A549 (cell line): Measurements from ENCODE around the gene PPOX. TPM values are rescaled to one million over a fixed set of nuclear protein-coding genes. Genes with fewer than 3 reads are reported as not detected.

Source experiments
- ATAC-seq, 2 experiments: fragments of 200-7000 bp in 1 of 2; fragments of >200 bp in 1 of 2; cut with Nextera tagmentation in 1 of 2; cut with Tn5 transposase in 1 of 2; 3 replicates each; pipeline versions ENCODE4 v1.8.0 to v1.9.1; 2018 to 2020; ENCODE audit warnings: mild to moderate bottlenecking in 1 of 2, moderate library complexity in 1 of 2
- CTCF ChIA-PET: fragments of 300-600 bp; sonication (Branson Sonifier 250); formaldehyde crosslinking; extraction: SDS; loops from one replicate; lab custom pipeline; 2021; ENCODE audit warnings: antibody characterized with exemption, inconsistent platforms; lab: Yijun Ruan, JAX
- POLR2A ChIA-PET: fragments of 350-600 bp; formaldehyde crosslinking; extraction: SDS; loops from one replicate; lab custom pipeline; 2021; ENCODE audit warnings: antibody characterized with exemption, inconsistent platforms; lab: Yijun Ruan, JAX
- DNase-seq, 2 experiments: peaks; one replicate each; pipeline versions ENCODE4 v3.0.0 to v3.0.0-alpha.2; 2011 to 2016; ENCODE audit warnings: low read depth in 1 of 2, low spot score in 1 of 2
- FAIRE-seq: peaks from 2 replicates; lab custom pipeline; 2011; peaks lifted over from hg19 to GRCh38; lab: Jason Lieb, UNC
- H3K27ac ChIP-seq, 2 experiments: fragments of >200 bp; sonication (Bioruptor Twin); formaldehyde crosslinking; 3 replicates each; pipeline ENCODE4 v1.5.1; 2016 to 2017
- H3K4me1 ChIP-seq: fragments of >200 bp; sonication (Bioruptor Twin); formaldehyde crosslinking; 3 replicates; pipeline ENCODE4 v1.6.1; 2016
- H3K4me2 ChIP-seq: fragments of >200 bp; sonication (Bioruptor Twin); formaldehyde crosslinking; 3 replicates; pipeline ENCODE4 v1.6.1; 2016
- H3K4me3 ChIP-seq: fragments of >200 bp; sonication (Bioruptor Twin); formaldehyde crosslinking; 3 replicates; pipeline ENCODE4 v1.5.1; 2016
- H3K9me3 ChIP-seq: fragments of >200 bp; sonication (Bioruptor Twin); formaldehyde crosslinking; 3 replicates; pipeline ENCODE4 v1.6.1; 2016
- ATOH8 ChIP-seq: fragments of 250-450 bp; sonication (Bioruptor Pico); IDR thresholded peaks from 2 replicates; pipeline ENCODE4 v1.5.0; 2020; ENCODE audit warnings: low read depth, mild to moderate bottlenecking, moderate library complexity
- BCL3 ChIP-seq: fragments of >200 bp; sonication (Bioruptor Twin); formaldehyde crosslinking; IDR thresholded peaks from 3 replicates; pipeline ENCODE4 v1.6.1; 2016
- BHLHE40 ChIP-seq: IDR thresholded peaks from 2 replicates; pipeline ENCODE4 v1.6.1; 2012; ENCODE audit warnings: low read depth, low read length, inconsistent platforms
- CHD2 ChIP-seq: fragments of 150-350 bp; IDR thresholded peaks from 2 replicates; pipeline ENCODE4 v1.6.1; 2014; ENCODE audit warnings: low read length; ENCODE audit not compliant: partially characterized antibody
- E2F6 ChIP-seq: IDR thresholded peaks from 2 replicates; pipeline ENCODE4 v1.6.1; 2012; ENCODE audit warnings: low read depth, borderline replicate concordance
- EP300 ChIP-seq, 2 experiments: fragments of >200 bp; sonication (Bioruptor Twin); formaldehyde crosslinking; IDR thresholded peaks; 2 replicates in 1 of 2; 3 replicates in 1 of 2; pipeline ENCODE4 v1.6.1; 2016 to 2017
- FOXS1 ChIP-seq: fragments of 250-450 bp; sonication (Bioruptor Pico); IDR thresholded peaks from 2 replicates; pipeline ENCODE4 v1.5.0; 2020; ENCODE audit warnings: mild to moderate bottlenecking, moderate library complexity
- GATA3 ChIP-seq: IDR thresholded peaks from 2 replicates; pipeline ENCODE4 v1.6.1; 2012; ENCODE audit warnings: borderline replicate concordance
- HOXB13 ChIP-seq: fragments of 250-450 bp; sonication (Bioruptor Pico); IDR thresholded peaks from 2 replicates; pipeline ENCODE4 v1.5.0; 2020; ENCODE audit warnings: low read depth, mild to moderate bottlenecking, moderate library complexity
- JUN ChIP-seq, 2 experiments: fragments of >200 bp; sonication (Bioruptor Twin); formaldehyde crosslinking; IDR thresholded peaks; 2 replicates in 1 of 2; 3 replicates in 1 of 2; pipeline ENCODE4 v1.6.1; 2016 to 2017
- JUNB ChIP-seq: fragments of >200 bp; sonication (Bioruptor Twin); formaldehyde crosslinking; IDR thresholded peaks from 2 replicates; pipeline ENCODE4 v1.6.1; 2016
- KDM1A ChIP-seq: fragments of 200-600 bp; sonication (generic); IDR thresholded peaks from 2 replicates; pipeline ENCODE4 v1.6.1; 2016; ENCODE audit warnings: low read depth, mild to moderate bottlenecking
- KDM5A ChIP-seq: fragments of 200-600 bp; sonication (generic); IDR thresholded peaks from 2 replicates; pipeline ENCODE4 v1.6.1; 2016; ENCODE audit warnings: antibody characterized with exemption, mild to moderate bottlenecking
- MAFK ChIP-seq: fragments of 450-650 bp; IDR thresholded peaks from 2 replicates; pipeline ENCODE4 v1.6.1; 2014; ENCODE audit not compliant: partially characterized antibody
- MAZ ChIP-seq: fragments of 150-350 bp; IDR thresholded peaks from 2 replicates; pipeline ENCODE4 v1.6.1; 2014; ENCODE audit warnings: antibody characterized with exemption, low read depth, low read length, borderline replicate concordance
- MYC ChIP-seq: IDR thresholded peaks from 2 replicates; pipeline ENCODE4 v1.6.1; 2012; ENCODE audit warnings: mild to moderate bottlenecking, inconsistent platforms, low read length, improper control_type of control experiment, borderline replicate concordance
- NR3C1 ChIP-seq: fragments of >200 bp; sonication (Bioruptor Twin); formaldehyde crosslinking; IDR thresholded peaks from 3 replicates; pipeline ENCODE4 v1.6.1; 2017
- PHF8 ChIP-seq: fragments of 200-600 bp; sonication (generic); IDR thresholded peaks from 2 replicates; pipeline ENCODE4 v1.6.1; 2016; ENCODE audit warnings: low read depth, mild to moderate bottlenecking, antibody characterized with exemption, moderate library complexity, borderline replicate concordance
- POLR2A ChIP-seq: IDR thresholded peaks from 2 replicates; pipeline ENCODE4 v1.6.1; 2012; ENCODE audit warnings: mild to moderate bottlenecking, low read length
- POLR2AphosphoS2 ChIP-seq: conservative IDR thresholded peaks from 2 replicates; pipeline ENCODE4 v1.6.1; 2012; ENCODE audit warnings: low read length, improper control_type of control experiment, inconsistent platforms
- RFX5 ChIP-seq: fragments of 450-650 bp; IDR thresholded peaks from 2 replicates; pipeline ENCODE4 v1.7.1; 2014; ENCODE audit warnings: antibody characterized with exemption, mild to moderate bottlenecking, moderate library complexity
- TFCP2L1 ChIP-seq: fragments of 250-450 bp; sonication (Bioruptor Pico); IDR thresholded peaks from 2 replicates; pipeline ENCODE4 v1.5.0; 2021; ENCODE audit warnings: mild to moderate bottlenecking
- TP53 ChIP-seq: fragments of 250-450 bp; sonication (Bioruptor Pico); IDR thresholded peaks from 2 replicates; pipeline ENCODE4 v1.5.0; 2021; ENCODE audit warnings: mild to moderate bottlenecking, moderate library complexity
- USF2 ChIP-seq: fragments of 450-650 bp; IDR thresholded peaks from 2 replicates; pipeline ENCODE4 v1.6.1; 2014; ENCODE audit warnings: antibody characterized with exemption
- WGBS: methylation state at CpG from one replicate; pipeline ENCODE4 v1.1.6; 2017; ENCODE audit errors: missing lambda C conversion rate; 5-methylcytosine and 5-hydroxymethylcytosine counted together
- polyA plus RNA-seq, 4 experiments: library from polyadenylated mRNA; depleted of rRNA in 3 of 4; stranded (reverse); fragments of >200 nt; fragmentation: RNase III in 1 of 4; extraction: RNeasy Plus Mini Kit Qiagen cat#74134 plus additional on column Dnase treatment in 1 of 4; gene quantifications; 2 replicates in 3 of 4; 3 replicates in 1 of 4; pipeline ENCODE4 v1.2.3, GENCODE V29; 2011 to 2017
- TF ChIP-seq, protein P1 (sequence below): IDR thresholded peaks from 2 replicates; pipeline ENCODE4 v1.6.1; 2012
- TF ChIP-seq, protein P2 (sequence below): fragments of 250-450 bp; sonication (Bioruptor Pico); IDR thresholded peaks from 2 replicates; pipeline ENCODE4 v1.5.0; 2021; ENCODE audit warnings: mild to moderate bottlenecking, moderate library complexity, borderline replicate concordance

Gene PPOX
- polyA plus RNA-seq, 2 of the 4 experiments (the other 2 are of a cell fraction), result 13.8 to 14.1 TPM

DNA sequence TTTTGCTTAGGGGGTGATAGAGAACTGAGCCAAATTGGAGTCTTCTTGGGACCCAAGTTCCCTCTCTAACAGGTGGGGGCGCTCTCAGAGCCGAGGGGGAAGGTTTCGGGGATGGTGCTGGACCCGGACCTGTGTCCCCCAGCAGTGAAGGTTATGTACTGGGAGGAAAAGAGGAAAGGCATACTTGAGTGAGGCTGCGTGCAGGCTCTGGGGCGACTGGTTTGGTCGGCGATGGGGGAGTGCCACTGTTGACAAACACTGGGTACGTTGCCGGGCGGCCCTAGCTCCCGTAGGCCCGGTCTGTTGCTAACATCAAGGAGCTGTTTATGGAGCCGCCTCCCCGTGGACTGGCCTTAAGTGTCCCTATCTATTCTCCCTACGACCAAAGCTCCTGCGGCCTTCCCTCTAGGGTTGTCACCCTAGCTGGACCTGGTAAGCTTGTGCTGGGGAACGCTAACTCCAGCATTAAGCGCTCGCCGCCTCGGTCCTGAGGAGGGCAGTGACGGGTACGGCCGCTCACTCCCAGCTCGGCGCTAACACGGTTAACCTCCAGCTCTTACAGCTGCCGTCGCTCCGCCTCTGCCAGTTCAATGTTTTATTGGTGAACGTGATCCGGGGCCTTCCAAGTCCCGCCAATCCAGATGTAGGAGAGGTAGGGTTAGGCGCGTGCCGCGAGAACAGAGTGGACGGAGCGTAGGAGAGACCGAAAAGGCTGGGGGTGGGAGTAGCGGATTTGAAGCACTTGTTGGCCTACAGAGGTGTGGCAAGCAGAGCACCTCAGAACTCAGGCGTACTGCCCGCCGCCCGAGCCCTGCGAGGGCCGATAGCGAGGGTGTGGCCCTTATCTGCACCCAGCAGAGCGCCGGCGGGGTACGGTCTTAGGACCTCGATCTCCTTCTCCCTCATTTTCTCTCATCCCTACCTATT lies at the start of gene PPOX (continued):
- TF ChIP-seq KDM5A (peak; percentile 23; the same call in 1 of the 2 replicates), ATOH8 (CRISPR knock-in tag) (no peak), HOXB13 (0 out of 2 replicates have a peak, but pooled peaks have one; percentile 42), USF2 (peak; percentile 75), NR3C1 (no peak), CHD2 (peak; percentile 85), TFCP2L1 (peak; percentile 63; the same call in 1 of the 2 replicates), E2F6 (peak; percentile 80; the same call in 1 of the 2 replicates), TP53 (CRISPR knock-in tag) (no peak), GATA3 (peak; percentile 21; the same call in 1 of the 2 replicates), MAFK (no peak), KDM1A (no peak)

GRCh38 chr1:161117759-161118581 lies 48.3 kb upstream of the PPOX start, which contains the start of the genes NIT1 and PFDN2:
Gene NIT1, plus strand, starts transcription at chr1:161118105. Its CDS starts 72 bp downstream, at chr1:161118177.
Gene PFDN2, minus strand, starts transcription at chr1:161118037. Its CDS starts 11 bp downstream, at chr1:161118026.
- ATAC-seq (peak; percentile 83 to 88), DNase-seq (peak; percentile 85 to 88), FAIRE-seq (no peak)
- Histone ChIP-seq H3K9me3 (no peaks in the 10 kb centered on the region), H3K4me3 (peak within 1 kb of the TSS; percentile 83), H3K4me2 (peak within 1 kb of the TSS; percentile 91), H3K4me1 (peaks cover 55% of the 10 kb centered on the region), H3K27ac (peak within 1 kb of the TSS; percentile 87 to 97)
- ChIA-PET POLR2A (interaction anchor here (0.6 to 1.6 kb wide), 8 partner anchors 10 to 98 kb away, joined by 3 to 18 read pairs (median 4); partner anchors contain the start of genes DEDD, KLHDC9 and UFC1), CTCF (interaction anchor here (0.6 to 6.1 kb wide), 6 partner anchors 12 to 127 kb away, joined by 3 to 40 read pairs (median 3); partner anchors contain the start of gene KLHDC9)
- WGBS, result 2% methylated on average over 42 of the region's 58 CpGs
- TF ChIP-seq BHLHE40, result no peak
- 0 out of 2 replicates have a peak, but pooled peaks have one; percentile 18 for TF ChIP-seq MAZ
- TF ChIP-seq JUNB, result no peak
- TF ChIP-seq POLR2A, result peak; percentile 93
- peak; percentile 71 to 90; a peak in 4 of 5 replicates for TF ChIP-seq JUN (IDR thresholded peaks at IDR 0.05)
- 0 out of 2 replicates have a peak, but pooled peaks have one; percentile 31 for TF ChIP-seq E2F6
- TF ChIP-seq MYC, result 0 out of 2 replicates have a peak, but pooled peaks have one; percentile 14
- TF ChIP-seq RFX5, result no peak
- no peak for TF ChIP-seq FOXS1 (CRISPR knock-in tag)
- 0 out of 2 replicates have a peak, but pooled peaks have one; percentile 13 for TF ChIP-seq GATA3
- peak; percentile 87 for TF ChIP-seq KDM5A
- TF ChIP-seq, protein P1, sequence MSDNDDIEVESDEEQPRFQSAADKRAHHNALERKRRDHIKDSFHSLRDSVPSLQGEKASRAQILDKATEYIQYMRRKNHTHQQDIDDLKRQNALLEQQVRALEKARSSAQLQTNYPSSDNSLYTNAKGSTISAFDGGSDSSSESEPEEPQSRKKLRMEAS, result peak; percentile 81
- no peak for TF ChIP-seq EP300 (IDR thresholded peaks at IDR 0.05)
- peak; percentile 88; the same call in 1 of the 2 replicates for TF ChIP-seq PHF8
- TF ChIP-seq, protein P2, sequence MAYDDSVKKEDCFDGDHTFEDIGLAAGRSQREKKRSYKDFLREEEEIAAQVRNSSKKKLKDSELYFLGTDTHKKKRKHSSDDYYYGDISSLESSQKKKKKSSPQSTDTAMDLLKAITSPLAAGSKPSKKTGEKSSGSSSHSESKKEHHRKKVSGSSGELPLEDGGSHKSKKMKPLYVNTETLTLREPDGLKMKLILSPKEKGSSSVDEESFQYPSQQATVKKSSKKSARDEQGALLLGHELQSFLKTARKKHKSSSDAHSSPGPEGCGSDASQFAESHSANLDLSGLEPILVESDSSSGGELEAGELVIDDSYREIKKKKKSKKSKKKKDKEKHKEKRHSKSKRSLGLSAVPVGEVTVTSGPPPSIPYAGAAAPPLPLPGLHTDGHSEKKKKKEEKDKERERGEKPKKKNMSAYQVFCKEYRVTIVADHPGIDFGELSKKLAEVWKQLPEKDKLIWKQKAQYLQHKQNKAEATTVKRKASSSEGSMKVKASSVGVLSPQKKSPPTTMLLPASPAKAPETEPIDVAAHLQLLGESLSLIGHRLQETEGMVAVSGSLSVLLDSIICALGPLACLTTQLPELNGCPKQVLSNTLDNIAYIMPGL (CRISPR knock-in tag), result no peak
- TF ChIP-seq USF2, result no peak
- TF ChIP-seq POLR2AphosphoS2, result 0 out of 2 replicates have a peak, but pooled peaks have one; percentile 78
- 0 out of 3 replicates have a peak, but pooled peaks have one; percentile 55 for TF ChIP-seq BCL3
